GM12878 (cell line): ENCODE results near the gene GALNT18. TPM values are rescaled to one million over a fixed set of nuclear protein-coding genes. Genes with fewer than 3 reads are reported as not detected.

Source experiments
- ATAC-seq: fragments of 200-7000 bp; cut with Tn5 transposase; 3 replicates; pipeline ENCODE4 v1.9.1; 2020; ENCODE audit warnings: mild to moderate bottlenecking, moderate library complexity
- BruUV-seq: library from RNA; stranded (reverse); fragments of 400-500 nt; replicated peaks from 2 replicates; lab custom pipeline; 2021; lab: Mats Ljungman, UMichigan
- CTCF ChIA-PET: fragments of 300-600 bp; sonication (Branson Sonifier 250); formaldehyde crosslinking; extraction: SDS; loops from one replicate; lab custom pipeline; 2021; ENCODE audit warnings: inconsistent platforms; lab: Yijun Ruan, JAX
- POLR2A ChIA-PET: fragments of 350-600 bp; formaldehyde crosslinking; extraction: SDS; loops from one replicate; lab custom pipeline; 2021; ENCODE audit warnings: inconsistent platforms; lab: Charles Lee
- RAD21 ChIA-PET: fragments of 300-600 bp; sonication (Branson Sonifier 250); formaldehyde crosslinking; loops from one replicate; lab custom pipeline; 2023; ENCODE audit warnings: antibody characterized with exemption; ENCODE audit not compliant: unreplicated experiment; lab: Charles Lee
- SMC1A ChIA-PET: fragments of 300-600 bp; sonication (Branson Sonifier 250); formaldehyde crosslinking; loops from one replicate; lab custom pipeline; 2023; ENCODE audit not compliant: unreplicated experiment, uncharacterized antibody; lab: Charles Lee
- DNase-seq: peaks from one replicate; pipeline ENCODE4 v3.0.0-alpha.2; 2011; ENCODE audit warnings: low read depth, low spot score
- FAIRE-seq: peaks from 3 replicates; lab custom pipeline; 2011; peaks lifted over from hg19 to GRCh38; lab: Jason Lieb, UNC
- H2AFZ ChIP-seq: 2 replicates; pipeline ENCODE4 v1.6.0; 2011; ENCODE audit warnings: low read depth, low read length, control low read depth; ENCODE audit not compliant: control insufficient read depth
- H3K27ac ChIP-seq: 2 replicates; pipeline ENCODE4 v1.5.1; 2011; ENCODE audit warnings: control low read depth; ENCODE audit not compliant: control insufficient read depth, insufficient read depth
- H3K27me3 ChIP-seq, 2 experiments: replicated peaks in 1 of 2; 2 replicates each; pipeline versions ENCODE4 v1.6.0 to v1.6.1; 2011; ENCODE audit warnings: low read length in 1 of 2; ENCODE audit not compliant: control insufficient read depth in 2 of 2, insufficient read depth in 2 of 2
- H3K36me3 ChIP-seq, 2 experiments: 2 replicates each; pipeline ENCODE4 v1.5.1; 2011; ENCODE audit warnings: low read length in 1 of 2; ENCODE audit not compliant: control insufficient read depth in 2 of 2, insufficient read depth in 2 of 2
- H3K4me1 ChIP-seq: 2 replicates; pipeline ENCODE4 v1.6.1; 2011; ENCODE audit warnings: mild to moderate bottlenecking, low read length, moderate library complexity, mixed read lengths; ENCODE audit not compliant: control insufficient read depth, insufficient read depth
- H3K4me2 ChIP-seq: 2 replicates; pipeline ENCODE4 v1.6.0; 2011; ENCODE audit warnings: control low read depth; ENCODE audit not compliant: control insufficient read depth, insufficient read depth
- H3K4me3 ChIP-seq: fragments of 200-600 bp; sonication (generic); 2 replicates; pipeline ENCODE4 v1.5.1; 2016
- H3K79me2 ChIP-seq: 2 replicates; pipeline ENCODE4 v1.6.0; 2011; ENCODE audit warnings: low read length; ENCODE audit not compliant: control insufficient read depth, insufficient read depth
- H3K9ac ChIP-seq: 2 replicates; pipeline ENCODE4 v1.8.0; 2011; ENCODE audit warnings: low read length, control low read depth, mixed read lengths; ENCODE audit not compliant: control insufficient read depth, insufficient read depth
- H3K9me3 ChIP-seq: replicated peaks from 3 replicates; pipeline ENCODE4 v1.5.1; 2011; ENCODE audit warnings: mild to moderate bottlenecking, low read length; ENCODE audit not compliant: control insufficient read depth, insufficient read depth
- H4K20me1 ChIP-seq: 2 replicates; pipeline ENCODE4 v1.6.0; 2011; ENCODE audit not compliant: control insufficient read depth, insufficient read depth
- CHD4 ChIP-seq: fragments of 200-600 bp; sonication (generic); IDR thresholded peaks from 2 replicates; pipeline ENCODE4 v1.6.1; 2016; ENCODE audit warnings: mild to moderate bottlenecking
- IRF4 ChIP-seq: IDR thresholded peaks from 2 replicates; pipeline ENCODE4 v1.6.1; 2011; ENCODE audit warnings: low read depth, low read length
- RCOR1 ChIP-seq: conservative IDR thresholded peaks from 2 replicates; pipeline ENCODE4 v1.6.1; 2012; ENCODE audit warnings: low read depth, low read length, improper control_type of control experiment
- SIX5 ChIP-seq: IDR thresholded peaks from 2 replicates; pipeline ENCODE4 v1.6.1; 2011; ENCODE audit warnings: mild to moderate bottlenecking, low read depth, low read length, moderate library complexity; ENCODE audit not compliant: severe bottlenecking
- SPI1 ChIP-seq: IDR thresholded peaks from 2 replicates; pipeline ENCODE4 v1.6.1; 2011; ENCODE audit warnings: low read depth, mild to moderate bottlenecking, low read length, moderate library complexity, borderline replicate concordance; ENCODE audit not compliant: insufficient read depth
- WGBS: methylation state at CpG from one replicate; pipeline ENCODE4 v1.1.6; 2016; ENCODE audit warnings: low lambda C conversion rate; ENCODE audit not compliant: insufficient replicate concordance, insufficient coverage; ENCODE audit errors: missing lambda C conversion rate; 5-methylcytosine and 5-hydroxymethylcytosine counted together
- in situ Hi-C: fragments of 300-500 bp; cut with MboI; formaldehyde crosslinking; loops from 9 replicates; pipeline ENCODE4 v1.14.3; 2018; ENCODE audit warnings: mixed read lengths
- intact Hi-C: fragments of 100-400 bp; cut with micrococcal nuclease; formaldehyde crosslinking; loops from one replicate; pipeline ENCODE4 v1.14.2; 2022; ENCODE audit not compliant: unreplicated experiment
- polyA plus RNA-seq, 11 experiments: library from polyadenylated mRNA; depleted of rRNA in 4 of 11; unstranded in 6 of 11; stranded (reverse) in 5 of 11; fragments of >200 nt; fragmentation: Nextera tagmentation in 4 of 11; fragmentation: Illumina TruSeq in 1 of 11; extraction: Ambion mirVana in 4 of 11; extraction: Trizol in 1 of 11; gene quantifications; 1 replicate in 1 of 11; 2 replicates in 10 of 11; pipeline versions ENCODE4 v1.2.1 to v1.2.3, GENCODE V29; 2011 to 2016; ENCODE audit warnings: inconsistent platforms in 2 of 11, missing spikeins in 2 of 11, low read depth in 1 of 11
- total RNA-seq, 4 experiments: library from RNA; depleted of rRNA in 3 of 4; stranded (reverse); fragments of >200 nt in 3 of 4; fragmentation: Illumina TruSeq in 1 of 4; extraction: Trizol in 1 of 4; gene quantifications; 2 replicates each; pipeline versions ENCODE4 v1.2.1 to v1.2.3, GENCODE V29; 2013 to 2021
- TF ChIP-seq, protein P1 (sequence below): fragments of 450-650 bp; IDR thresholded peaks from 2 replicates; pipeline ENCODE4 v1.6.1; 2017; ENCODE audit warnings: mild to moderate bottlenecking, moderate library complexity
- TF ChIP-seq, protein P2 (sequence below): fragments of 450-650 bp; IDR thresholded peaks from 2 replicates; pipeline ENCODE4 v1.6.1; 2018; ENCODE audit warnings: borderline replicate concordance, mild to moderate bottlenecking; ENCODE audit not compliant: partially characterized antibody
- TF ChIP-seq, protein P3 (sequence below): fragments of 450-650 bp; IDR thresholded peaks from 2 replicates; pipeline ENCODE4 v1.6.1; 2017; ENCODE audit warnings: low read depth, mild to moderate bottlenecking, moderate library complexity
- TF ChIP-seq, protein P4 (sequence below): fragments of 450-650 bp; IDR thresholded peaks from 2 replicates; pipeline ENCODE4 v1.6.1; 2016; ENCODE audit warnings: mild to moderate bottlenecking

Gene GALNT18
- total and polyA plus RNA-seq, 10 of the 15 experiments (the other 5 are each of a cell fraction or from before 2014, with no cell fraction given), result 1.2 to 14.2 (median 6.3) TPM

DNA sequence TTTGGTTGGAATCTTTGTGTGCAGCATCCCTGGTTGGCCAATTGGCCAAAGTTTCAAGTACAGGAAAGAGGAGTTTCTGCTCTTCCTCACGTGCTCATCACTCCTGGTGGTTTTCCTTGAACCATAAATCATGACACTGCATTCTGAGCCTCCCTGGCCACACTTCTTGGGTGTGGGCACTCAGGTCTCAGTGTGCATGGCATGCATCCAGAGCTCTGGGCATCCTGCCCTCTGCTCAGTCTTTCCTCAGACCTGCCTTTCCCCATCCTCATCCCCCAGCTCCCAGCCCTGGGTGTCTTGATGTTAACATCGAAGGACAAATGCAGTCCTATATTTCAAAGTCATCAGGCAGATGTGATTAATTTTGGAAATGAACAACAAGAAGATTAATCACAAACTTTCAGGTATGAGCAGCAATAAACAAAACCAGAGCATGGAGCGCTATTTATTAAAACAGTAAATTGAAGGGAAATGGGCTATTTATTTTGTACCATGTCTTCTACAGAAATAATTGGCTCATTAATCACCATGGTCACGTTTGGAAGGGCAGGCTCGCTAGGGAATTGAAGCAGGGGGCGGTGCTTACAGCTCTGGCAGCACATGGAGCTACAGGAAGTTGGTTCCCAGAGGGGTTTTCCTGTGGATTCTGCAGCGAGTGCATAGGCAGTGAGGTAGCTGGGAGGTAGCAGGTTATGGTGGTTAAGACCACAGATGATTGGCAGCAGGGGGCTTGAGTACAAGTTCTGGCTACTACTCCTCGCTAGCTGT, 358.4 kb downstream of the GALNT18 start (continued):
- TF ChIP-seq, protein P1, sequence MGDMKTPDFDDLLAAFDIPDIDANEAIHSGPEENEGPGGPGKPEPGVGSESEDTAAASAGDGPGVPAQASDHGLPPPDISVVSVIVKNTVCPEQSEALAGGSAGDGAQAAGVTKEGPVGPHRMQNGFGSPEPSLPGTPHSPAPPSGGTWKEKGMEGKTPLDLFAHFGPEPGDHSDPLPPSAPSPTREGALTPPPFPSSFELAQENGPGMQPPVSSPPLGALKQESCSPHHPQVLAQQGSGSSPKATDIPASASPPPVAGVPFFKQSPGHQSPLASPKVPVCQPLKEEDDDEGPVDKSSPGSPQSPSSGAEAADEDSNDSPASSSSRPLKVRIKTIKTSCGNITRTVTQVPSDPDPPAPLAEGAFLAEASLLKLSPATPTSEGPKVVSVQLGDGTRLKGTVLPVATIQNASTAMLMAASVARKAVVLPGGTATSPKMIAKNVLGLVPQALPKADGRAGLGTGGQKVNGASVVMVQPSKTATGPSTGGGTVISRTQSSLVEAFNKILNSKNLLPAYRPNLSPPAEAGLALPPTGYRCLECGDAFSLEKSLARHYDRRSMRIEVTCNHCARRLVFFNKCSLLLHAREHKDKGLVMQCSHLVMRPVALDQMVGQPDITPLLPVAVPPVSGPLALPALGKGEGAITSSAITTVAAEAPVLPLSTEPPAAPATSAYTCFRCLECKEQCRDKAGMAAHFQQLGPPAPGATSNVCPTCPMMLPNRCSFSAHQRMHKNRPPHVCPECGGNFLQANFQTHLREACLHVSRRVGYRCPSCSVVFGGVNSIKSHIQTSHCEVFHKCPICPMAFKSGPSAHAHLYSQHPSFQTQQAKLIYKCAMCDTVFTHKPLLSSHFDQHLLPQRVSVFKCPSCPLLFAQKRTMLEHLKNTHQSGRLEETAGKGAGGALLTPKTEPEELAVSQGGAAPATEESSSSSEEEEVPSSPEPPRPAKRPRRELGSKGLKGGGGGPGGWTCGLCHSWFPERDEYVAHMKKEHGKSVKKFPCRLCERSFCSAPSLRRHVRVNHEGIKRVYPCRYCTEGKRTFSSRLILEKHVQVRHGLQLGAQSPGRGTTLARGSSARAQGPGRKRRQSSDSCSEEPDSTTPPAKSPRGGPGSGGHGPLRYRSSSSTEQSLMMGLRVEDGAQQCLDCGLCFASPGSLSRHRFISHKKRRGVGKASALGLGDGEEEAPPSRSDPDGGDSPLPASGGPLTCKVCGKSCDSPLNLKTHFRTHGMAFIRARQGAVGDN, result no peak
- TF ChIP-seq SIX5, result no peak
- TF ChIP-seq, all 136 proteins: peak for 2

DNA sequence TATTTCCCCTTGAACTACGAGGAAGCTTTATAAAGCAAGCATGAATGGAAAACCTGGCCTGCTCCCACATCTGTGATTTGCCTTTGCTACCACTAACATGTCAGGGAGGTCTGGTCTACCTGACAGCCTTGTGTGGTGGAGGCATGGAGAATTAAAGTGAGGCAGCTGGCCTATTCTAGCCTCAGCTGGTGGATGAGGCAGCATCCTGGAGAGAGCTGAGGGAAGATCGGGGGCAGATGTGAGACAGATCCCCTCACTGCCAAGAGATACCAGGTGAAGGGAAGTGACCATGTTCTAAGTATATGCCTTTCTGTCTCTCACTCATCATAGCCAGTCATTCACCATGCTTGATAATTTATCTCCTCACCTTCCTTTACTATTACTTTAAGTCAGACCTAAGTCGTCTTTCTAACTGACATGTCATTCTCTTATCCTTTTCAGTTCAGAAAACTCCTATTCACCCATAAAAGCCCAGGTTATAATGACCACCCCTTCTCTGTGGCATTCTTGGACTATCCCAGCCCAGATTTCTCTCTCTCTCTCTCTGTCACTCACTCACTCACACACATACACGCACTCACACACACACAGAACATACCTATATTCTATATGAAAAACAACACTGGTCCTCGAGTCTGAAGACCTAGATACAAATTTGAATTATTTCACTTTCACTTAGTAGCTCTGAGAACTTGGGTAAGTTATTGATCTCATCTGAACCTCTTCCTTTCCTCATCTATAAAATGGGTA, 359.5 kb downstream of the GALNT18 start:
- Histone ChIP-seq H3K4me1 (peaks cover 17% of the 10 kb centered on the region), H3K4me3 (no peak overlapping the region), H3K4me2 (no peak overlapping the region), H2AFZ (no peak overlapping the region), H4K20me1 (no peaks in the 10 kb centered on the region), H3K27ac (no peak overlapping the region), H3K9me3 (no peaks in the 10 kb centered on the region), H3K27me3 (no peaks in the 10 kb centered on the region; a peak in 1 of 4 replicates), H3K79me2 (no peaks in the 10 kb centered on the region), H3K36me3 (no peaks in the 10 kb centered on the region; a peak in 1 of 4 replicates), H3K9ac (no peak overlapping the region)
- in situ Hi-C loops, result no loop called here
- POLR2A ChIA-PET, result interaction anchor here (1.0 to 1.1 kb wide), 2 partner anchors 27 to 454 kb away, joined by 3 read pairs; partner anchors contain the start of gene EIF4G2
- intact Hi-C loops, result loop anchor here (5.0 kb wide), 1 partner anchor 330 kb away; no protein-coding TSS in a partner anchor
- FAIRE-seq (no peak), ATAC-seq (no peak; the same call in 2 of the 3 replicates), DNase-seq (no peak)
- 37% methylated on average over 5 of the region's 5 CpGs for WGBS
- RAD21 ChIA-PET, result interaction anchor here (1.1 to 2.5 kb wide), 5 partner anchors 17 to 235 kb away, joined by 3 to 10 read pairs (median 4); no protein-coding TSS in a partner anchor
- no peak for TF ChIP-seq CHD4
- no peak for TF ChIP-seq RCOR1
- no peak for TF ChIP-seq SPI1
- TF ChIP-seq, protein P2, sequence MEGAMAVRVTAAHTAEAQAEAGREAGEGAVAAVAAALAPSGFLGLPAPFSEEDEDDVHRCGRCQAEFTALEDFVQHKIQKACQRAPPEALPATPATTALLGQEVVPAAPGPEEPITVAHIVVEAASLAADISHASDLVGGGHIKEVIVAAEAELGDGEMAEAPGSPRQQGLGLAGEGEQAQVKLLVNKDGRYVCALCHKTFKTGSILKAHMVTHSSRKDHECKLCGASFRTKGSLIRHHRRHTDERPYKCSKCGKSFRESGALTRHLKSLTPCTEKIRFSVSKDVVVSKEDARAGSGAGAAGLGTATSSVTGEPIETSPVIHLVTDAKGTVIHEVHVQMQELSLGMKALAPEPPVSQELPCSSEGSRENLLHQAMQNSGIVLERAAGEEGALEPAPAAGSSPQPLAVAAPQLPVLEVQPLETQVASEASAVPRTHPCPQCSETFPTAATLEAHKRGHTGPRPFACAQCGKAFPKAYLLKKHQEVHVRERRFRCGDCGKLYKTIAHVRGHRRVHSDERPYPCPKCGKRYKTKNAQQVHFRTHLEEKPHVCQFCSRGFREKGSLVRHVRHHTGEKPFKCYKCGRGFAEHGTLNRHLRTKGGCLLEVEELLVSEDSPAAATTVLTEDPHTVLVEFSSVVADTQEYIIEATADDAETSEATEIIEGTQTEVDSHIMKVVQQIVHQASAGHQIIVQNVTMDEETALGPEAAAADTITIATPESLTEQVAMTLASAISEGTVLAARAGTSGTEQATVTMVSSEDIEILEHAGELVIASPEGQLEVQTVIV, result no peak
- TF ChIP-seq, protein P3, sequence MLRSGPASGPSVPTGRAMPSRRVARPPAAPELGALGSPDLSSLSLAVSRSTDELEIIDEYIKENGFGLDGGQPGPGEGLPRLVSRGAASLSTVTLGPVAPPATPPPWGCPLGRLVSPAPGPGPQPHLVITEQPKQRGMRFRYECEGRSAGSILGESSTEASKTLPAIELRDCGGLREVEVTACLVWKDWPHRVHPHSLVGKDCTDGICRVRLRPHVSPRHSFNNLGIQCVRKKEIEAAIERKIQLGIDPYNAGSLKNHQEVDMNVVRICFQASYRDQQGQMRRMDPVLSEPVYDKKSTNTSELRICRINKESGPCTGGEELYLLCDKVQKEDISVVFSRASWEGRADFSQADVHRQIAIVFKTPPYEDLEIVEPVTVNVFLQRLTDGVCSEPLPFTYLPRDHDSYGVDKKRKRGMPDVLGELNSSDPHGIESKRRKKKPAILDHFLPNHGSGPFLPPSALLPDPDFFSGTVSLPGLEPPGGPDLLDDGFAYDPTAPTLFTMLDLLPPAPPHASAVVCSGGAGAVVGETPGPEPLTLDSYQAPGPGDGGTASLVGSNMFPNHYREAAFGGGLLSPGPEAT, result no peak
- no peak for TF ChIP-seq IRF4
- TF ChIP-seq, protein P4, sequence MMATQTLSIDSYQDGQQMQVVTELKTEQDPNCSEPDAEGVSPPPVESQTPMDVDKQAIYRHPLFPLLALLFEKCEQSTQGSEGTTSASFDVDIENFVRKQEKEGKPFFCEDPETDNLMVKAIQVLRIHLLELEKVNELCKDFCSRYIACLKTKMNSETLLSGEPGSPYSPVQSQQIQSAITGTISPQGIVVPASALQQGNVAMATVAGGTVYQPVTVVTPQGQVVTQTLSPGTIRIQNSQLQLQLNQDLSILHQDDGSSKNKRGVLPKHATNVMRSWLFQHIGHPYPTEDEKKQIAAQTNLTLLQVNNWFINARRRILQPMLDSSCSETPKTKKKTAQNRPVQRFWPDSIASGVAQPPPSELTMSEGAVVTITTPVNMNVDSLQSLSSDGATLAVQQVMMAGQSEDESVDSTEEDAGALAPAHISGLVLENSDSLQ, result peak; percentile 56; the same call in 1 of the 2 replicates
- SMC1A ChIA-PET, result interaction anchor here (0.6 to 3.6 kb wide), 9 partner anchors 15 to 453 kb away, joined by 3 to 12 read pairs (median 6); partner anchors contain the start of gene EIF4G2
- BruUV-seq, result no TSS peak
- CTCF ChIA-PET, result interaction anchor here (0.7 to 7.7 kb wide), 8 partner anchors 10 to 235 kb away, joined by 3 to 70 read pairs (median 6); no protein-coding TSS in a partner anchor
